HepG2 (cell line): Measurements from ENCODE around the gene NEK6. TPM values are rescaled to one million over a fixed set of nuclear protein-coding genes. Genes with fewer than 3 reads are reported as not detected.
A peak's percentile ranks its signal among the peaks of the same experiment; 100 is the strongest.

ENCODE experiments used
- ATAC-seq: fragments of 200-7000 bp; cut with Tn5 transposase; 3 replicates; pipeline ENCODE4 v1.9.1; 2020; ENCODE audit warnings: mild to moderate bottlenecking, moderate library complexity
- BruUV-seq: library from RNA; stranded (reverse); fragments of 400-500 nt; replicated peaks from 2 replicates; lab custom pipeline; 2021; lab: Mats Ljungman, UMichigan
- CTCF ChIA-PET: fragments of 300-600 bp; formaldehyde crosslinking; extraction: SDS; loops from one replicate; lab custom pipeline; 2021; ENCODE audit warnings: low total read pairs, inconsistent platforms, low intra/inter-chr PET ratio; lab: Yijun Ruan, JAX
- POLR2A ChIA-PET: fragments of 350-600 bp; sonication (Branson Sonifier 250); formaldehyde crosslinking; loops from one replicate; lab custom pipeline; 2020; ENCODE audit warnings: antibody characterized with exemption, inconsistent platforms; lab: Yijun Ruan, JAX
- DNase-seq: peaks from one replicate; pipeline ENCODE4 v3.0.0-alpha.2; 2015; ENCODE audit warnings: low spot score
- FAIRE-seq: peaks from 3 replicates; lab custom pipeline; 2011; peaks lifted over from hg19 to GRCh38; lab: Jason Lieb, UNC
- H2AFZ ChIP-seq: one replicate; pipeline ENCODE4 v1.6.1; 2011; ENCODE audit warnings: low read length, inconsistent platforms
- H3K27ac ChIP-seq: fragments of 300-600 bp; 3 replicates; pipeline ENCODE4 v1.8.0; 2011; ENCODE audit warnings: mixed run types, mild to moderate bottlenecking, mixed read lengths, low read length, inconsistent platforms; ENCODE audit not compliant: insufficient read depth; ENCODE audit errors: extremely low read length
- H3K27me3 ChIP-seq, 2 experiments: fragments of 200-600 bp in 1 of 2; 2 replicates in 1 of 2; 3 replicates in 1 of 2; pipeline versions ENCODE4 v1.6.0 to v1.8.0; 2011; ENCODE audit warnings: low read length in 2 of 2, mild to moderate bottlenecking in 2 of 2, moderate library complexity in 2 of 2, inconsistent platforms in 1 of 2; ENCODE audit not compliant: insufficient read depth in 2 of 2, control insufficient read depth in 1 of 2
- H3K36me3 ChIP-seq, 2 experiments: fragments of 200-600 bp in 1 of 2; replicated peaks in 1 of 2; 2 replicates in 1 of 2; 3 replicates in 1 of 2; pipeline versions ENCODE4 v1.5.1 to v1.8.0; 2011; ENCODE audit warnings: low read length in 2 of 2, inconsistent platforms in 1 of 2; ENCODE audit not compliant: insufficient read depth in 2 of 2, control insufficient read depth in 1 of 2
- H3K4me1 ChIP-seq: 2 replicates; pipeline ENCODE4 v1.5.1; 2012; ENCODE audit warnings: low read length, inconsistent platforms; ENCODE audit not compliant: insufficient read depth
- H3K4me2 ChIP-seq: 2 replicates; pipeline ENCODE4 v1.6.0; 2011; ENCODE audit warnings: low read depth, low read length, inconsistent platforms
- H3K4me3 ChIP-seq, 3 experiments: fragments of 200-600 bp in 1 of 3; sonication (generic), shearing (Covaris generic) in 1 of 3; replicated peaks in 1 of 3; 2 replicates each; pipeline ENCODE4 v1.5.1; 2011 to 2016; ENCODE audit warnings: low read length in 3 of 3, inconsistent platforms in 2 of 3, low read depth in 2 of 3, mild to moderate bottlenecking in 2 of 3, control low read depth in 1 of 3, mixed read lengths in 1 of 3; ENCODE audit not compliant: insufficient read depth in 1 of 3
- H3K79me2 ChIP-seq: one replicate; pipeline ENCODE4 v1.6.1; 2011; ENCODE audit warnings: low read length, inconsistent platforms; ENCODE audit not compliant: insufficient read depth
- H3K9ac ChIP-seq: 2 replicates; pipeline ENCODE4 v1.6.0; 2011; ENCODE audit warnings: mild to moderate bottlenecking, low read depth, low read length, inconsistent platforms; ENCODE audit not compliant: insufficient read depth
- H3K9me3 ChIP-seq: 2 replicates; pipeline ENCODE4 v1.5.1; 2012; ENCODE audit warnings: mild to moderate bottlenecking, low read length
- H4K20me1 ChIP-seq: 2 replicates; pipeline ENCODE4 v1.6.0; 2011; ENCODE audit warnings: inconsistent platforms, mild to moderate bottlenecking, low read length, moderate library complexity; ENCODE audit not compliant: insufficient read depth
- FIP1L1 ChIP-seq: fragments of 200-400 bp; formaldehyde crosslinking; IDR thresholded peaks from 2 replicates; pipeline ENCODE4 v1.6.1; 2018; ENCODE audit warnings: low read depth, mild to moderate bottlenecking, low read length, moderate library complexity, borderline replicate concordance; ENCODE audit not compliant: insufficient read depth
- KDM1A ChIP-seq: IDR thresholded peaks from 2 replicates; pipeline ENCODE4 v1.6.1; 2016; ENCODE audit warnings: missing compliant biosample characterization
- ZBTB10 ChIP-seq: sonication (generic); formaldehyde crosslinking; IDR thresholded peaks from 2 replicates; pipeline ENCODE4 v1.4.0; 2020; ENCODE audit warnings: missing genetic modification reagents, borderline replicate concordance
- ZBTB37 ChIP-seq: sonication (generic); formaldehyde crosslinking; IDR thresholded peaks from 2 replicates; pipeline ENCODE4 v1.4.0; 2020; ENCODE audit warnings: mild to moderate bottlenecking, missing genetic modification reagents
- ZNF768 ChIP-seq: sonication (generic); formaldehyde crosslinking; IDR thresholded peaks from 2 replicates; pipeline ENCODE4 v1.4.0; 2020; ENCODE audit warnings: missing genetic modification reagents
- WGBS: methylation state at CpG from one replicate; pipeline ENCODE4 v1.1.6; 2017; ENCODE audit warnings: low lambda C conversion rate; 5-methylcytosine and 5-hydroxymethylcytosine counted together
- in situ Hi-C: cut with HindIII; loops from 2 replicates; pipeline ENCODE4 v1.10.0; 2017; ENCODE audit warnings: low pct_unique_long_range_greater_than_20kb; ENCODE audit not compliant: extremely low pct_ligation_motif_present
- intact Hi-C: fragments of 100-400 bp; cut with micrococcal nuclease; formaldehyde crosslinking; loops from one replicate; pipeline ENCODE4 v1.10.0; 2022; ENCODE audit not compliant: unreplicated experiment
- polyA plus RNA-seq, 8 experiments: library from polyadenylated mRNA; depleted of rRNA in 3 of 8; stranded (reverse) in 7 of 8; unstranded in 1 of 8; fragments of >200 nt; fragmentation: Illumina TruSeq in 4 of 8; extraction: Trizol in 4 of 8; gene quantifications; 2 replicates each; pipeline versions ENCODE4 v1.2.1 to v1.2.3, GENCODE V29; 2011 to 2016; ENCODE audit warnings: low read depth in 4 of 8, missing spikeins in 1 of 8, mixed read lengths in 1 of 8; ENCODE audit not compliant: insufficient read depth in 1 of 8
- total RNA-seq, 5 experiments: library from RNA; depleted of rRNA; stranded (reverse); fragments of >200 nt; fragmentation: Illumina TruSeq; extraction: Trizol; gene quantifications; 2 replicates each; pipeline ENCODE4 v1.2.3, GENCODE V29; 2016; ENCODE audit warnings: low read depth in 1 of 5

NEK6 gene
- total and polyA plus RNA-seq, 2 of the 13 experiments (the other 11 are each of a cell fraction or from before 2014, with no cell fraction given) = 30.4 to 119 TPM

GRCh38 chr9:124321935-124322334, 64.2 kb downstream of the NEK6 start:
- WGBS = no CpG with 5 or more reads among the region's 4 CpGs
- no peak for FAIRE-seq

More at GRCh38 chr9:124321935-124322334, 64.2 kb downstream of the NEK6 start:
- Histone ChIP-seq H3K36me3 (peaks cover 37 to 59% of the 10 kb centered on the region in 2 experiments), H2AFZ (no peak overlapping the region), H3K27ac (no peak overlapping the region), H3K9ac (no peak overlapping the region), H3K27me3 (no peaks in the 10 kb centered on the region), H3K79me2 (no peaks in the 10 kb centered on the region), H3K4me3 (no peak overlapping the region), H4K20me1 (peaks cover 5% of the 10 kb centered on the region; the same call in 1 of the 2 replicates), H3K4me1 (no peaks in the 10 kb centered on the region), H3K9me3 (no peaks in the 10 kb centered on the region), H3K4me2 (no peak overlapping the region)
- TF ChIP-seq KDM1A (CRISPR knock-in tag) (no peak), FIP1L1 (no peak), ZBTB10 (CRISPR knock-in tag) (no peak), ZBTB37 (CRISPR knock-in tag) (no peak), ZNF768 (CRISPR knock-in tag) (peak; percentile 71)
- ATAC-seq (no peak), DNase-seq (no peak)
- ChIA-PET CTCF (no interaction called here), POLR2A (no interaction called here)
- no TSS peak for BruUV-seq
- intact Hi-C loops = no loop called here
- in situ Hi-C loops = loop anchor here (5.0 kb wide), 1 partner anchor 195 kb away; no protein-coding TSS in a partner anchor
